PFSK-1 (cell line): ENCODE data around the gene CAMTA1.
A peak's percentile ranks its signal among the peaks of the same experiment; 100 is the strongest.

ENCODE experiments used
- FOXP2 ChIP-seq: optimal IDR thresholded peaks from 2 replicates; pipeline ENCODE3; 2011; ENCODE audit warnings: borderline replicate concordance, control low read depth, inconsistent platforms; ENCODE audit not compliant: insufficient read depth; ENCODE audit errors: extremely low read length, extremely low read depth
- POLR2AphosphoS5 ChIP-seq: IDR thresholded peaks from 2 replicates; pipeline ENCODE4 v1.6.1; 2012; ENCODE audit warnings: low read depth, mild to moderate bottlenecking, control low read depth, low read length, moderate library complexity
- REST ChIP-seq, 2 experiments: IDR thresholded peaks; 2 replicates each; pipeline versions ENCODE4 v1.6.1 to v1.8.0; 2011 to 2012; ENCODE audit warnings: low read depth in 2 of 2, low read length in 2 of 2, control low read depth in 1 of 2, inconsistent platforms in 1 of 2, mild to moderate bottlenecking in 1 of 2, moderate library complexity in 1 of 2; ENCODE audit not compliant: insufficient read depth in 1 of 2
- SIN3A ChIP-seq: IDR thresholded peaks from 2 replicates; pipeline ENCODE4 v1.6.1; 2012; ENCODE audit warnings: mild to moderate bottlenecking, low read length, moderate library complexity, borderline replicate concordance; ENCODE audit not compliant: insufficient read depth
- TAF1 ChIP-seq: IDR thresholded peaks from 2 replicates; pipeline ENCODE4 v1.6.1; 2012; ENCODE audit warnings: low read length, control low read depth, borderline replicate concordance; ENCODE audit not compliant: insufficient read depth

The CAMTA1 gene

GRCh38 chr1:7113136-7113535 is 327.9 kb downstream of the CAMTA1 start:
- no peak for TF ChIP-seq POLR2AphosphoS5
- no peak for TF ChIP-seq TAF1
- TF ChIP-seq SIN3A = no peak
- no peak for TF ChIP-seq REST (IDR thresholded peaks at IDR 0.05; ENCODE audit: insufficient read depth in 1 of 2, low read depth in 2 of 2, low read length in 2 of 2)
- TF ChIP-seq FOXP2 = no peak

GRCh38 chr1:7113822-7114221 is 328.6 kb downstream of the CAMTA1 start:
- no peak for TF ChIP-seq TAF1
- TF ChIP-seq REST (IDR thresholded peaks at IDR 0.05; ENCODE audit: insufficient read depth in 1 of 2, low read depth in 2 of 2, low read length in 2 of 2) = no peak
- TF ChIP-seq SIN3A = no peak
- TF ChIP-seq FOXP2 = no peak
- no peak for TF ChIP-seq POLR2AphosphoS5

- TF ChIP-seq POLR2AphosphoS5 = no peak
- TF ChIP-seq FOXP2 = no peak
- no peak for TF ChIP-seq REST (IDR thresholded peaks at IDR 0.05; ENCODE audit: insufficient read depth in 1 of 2, low read depth in 2 of 2, low read length in 2 of 2)
- no peak for TF ChIP-seq TAF1
- TF ChIP-seq SIN3A = no peak
Measured at GRCh38 chr1:7116001-7116400, 330.7 kb downstream of the CAMTA1 start.

GRCh38 chr1:7117399-7118281 is 332.4 kb downstream of the CAMTA1 start:
- no peak for TF ChIP-seq POLR2AphosphoS5
- TF ChIP-seq REST (IDR thresholded peaks at IDR 0.05; ENCODE audit: insufficient read depth in 1 of 2, low read depth in 2 of 2, low read length in 2 of 2) = peak in 1 of 2 experiments; percentile 39; a peak in 2 of 4 replicates

- no peak for TF ChIP-seq SIN3A
- no peak for TF ChIP-seq TAF1
- no peak for TF ChIP-seq REST (IDR thresholded peaks at IDR 0.05; ENCODE audit: insufficient read depth in 1 of 2, low read depth in 2 of 2, low read length in 2 of 2)
- TF ChIP-seq POLR2AphosphoS5 = no peak
- TF ChIP-seq FOXP2 = no peak
Measured at GRCh38 chr1:7119156-7119555, 333.9 kb downstream of the CAMTA1 start.
